ENCODE data around the gene TSPAN15.

TSPAN15 gene

DNA sequence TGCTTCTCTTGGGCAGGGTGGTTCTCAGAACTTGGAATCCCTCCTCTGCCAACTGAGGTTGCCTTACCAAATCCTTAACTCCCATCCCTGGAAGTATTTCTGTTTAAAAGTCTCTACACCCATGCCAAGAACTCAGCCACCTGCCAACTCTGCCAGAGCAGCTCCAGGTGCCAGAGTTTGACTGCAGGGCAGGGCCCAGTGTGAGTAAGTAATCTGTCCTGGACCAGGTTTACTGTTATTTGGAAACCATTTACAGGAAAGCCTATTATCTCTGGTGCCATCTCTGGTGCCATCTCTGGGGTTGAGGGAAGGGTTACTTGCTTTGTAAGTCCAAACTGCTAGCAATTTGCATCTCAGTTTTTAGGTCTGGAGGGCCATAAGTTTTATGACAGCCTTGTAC, 2.5 kb downstream of the TSPAN15 start:
- no peak for DNase-seq (ENCODE audit: extremely low read depth, low read depth)
- H3K4me3 ChIP-seq (replicated peaks; ENCODE audit: low read depth, low read length): no peak overlapping the region
- TF ChIP-seq, protein P1, sequence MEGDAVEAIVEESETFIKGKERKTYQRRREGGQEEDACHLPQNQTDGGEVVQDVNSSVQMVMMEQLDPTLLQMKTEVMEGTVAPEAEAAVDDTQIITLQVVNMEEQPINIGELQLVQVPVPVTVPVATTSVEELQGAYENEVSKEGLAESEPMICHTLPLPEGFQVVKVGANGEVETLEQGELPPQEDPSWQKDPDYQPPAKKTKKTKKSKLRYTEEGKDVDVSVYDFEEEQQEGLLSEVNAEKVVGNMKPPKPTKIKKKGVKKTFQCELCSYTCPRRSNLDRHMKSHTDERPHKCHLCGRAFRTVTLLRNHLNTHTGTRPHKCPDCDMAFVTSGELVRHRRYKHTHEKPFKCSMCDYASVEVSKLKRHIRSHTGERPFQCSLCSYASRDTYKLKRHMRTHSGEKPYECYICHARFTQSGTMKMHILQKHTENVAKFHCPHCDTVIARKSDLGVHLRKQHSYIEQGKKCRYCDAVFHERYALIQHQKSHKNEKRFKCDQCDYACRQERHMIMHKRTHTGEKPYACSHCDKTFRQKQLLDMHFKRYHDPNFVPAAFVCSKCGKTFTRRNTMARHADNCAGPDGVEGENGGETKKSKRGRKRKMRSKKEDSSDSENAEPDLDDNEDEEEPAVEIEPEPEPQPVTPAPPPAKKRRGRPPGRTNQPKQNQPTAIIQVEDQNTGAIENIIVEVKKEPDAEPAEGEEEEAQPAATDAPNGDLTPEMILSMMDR (IDR thresholded peaks at IDR 0.05; ENCODE audit: low read depth, low read length, missing control alignments): no peak

GRCh38 chr10:69455006-69455763, 3.9 kb downstream of the TSPAN15 start:
- TF ChIP-seq, protein P1 (IDR thresholded peaks at IDR 0.05; ENCODE audit: low read depth, low read length, missing control alignments): no peak
- H3K4me3 ChIP-seq (replicated peaks; ENCODE audit: low read depth, low read length): no peak overlapping the region
- DNase-seq (ENCODE audit: extremely low read depth, low read depth): no peak

DNA sequence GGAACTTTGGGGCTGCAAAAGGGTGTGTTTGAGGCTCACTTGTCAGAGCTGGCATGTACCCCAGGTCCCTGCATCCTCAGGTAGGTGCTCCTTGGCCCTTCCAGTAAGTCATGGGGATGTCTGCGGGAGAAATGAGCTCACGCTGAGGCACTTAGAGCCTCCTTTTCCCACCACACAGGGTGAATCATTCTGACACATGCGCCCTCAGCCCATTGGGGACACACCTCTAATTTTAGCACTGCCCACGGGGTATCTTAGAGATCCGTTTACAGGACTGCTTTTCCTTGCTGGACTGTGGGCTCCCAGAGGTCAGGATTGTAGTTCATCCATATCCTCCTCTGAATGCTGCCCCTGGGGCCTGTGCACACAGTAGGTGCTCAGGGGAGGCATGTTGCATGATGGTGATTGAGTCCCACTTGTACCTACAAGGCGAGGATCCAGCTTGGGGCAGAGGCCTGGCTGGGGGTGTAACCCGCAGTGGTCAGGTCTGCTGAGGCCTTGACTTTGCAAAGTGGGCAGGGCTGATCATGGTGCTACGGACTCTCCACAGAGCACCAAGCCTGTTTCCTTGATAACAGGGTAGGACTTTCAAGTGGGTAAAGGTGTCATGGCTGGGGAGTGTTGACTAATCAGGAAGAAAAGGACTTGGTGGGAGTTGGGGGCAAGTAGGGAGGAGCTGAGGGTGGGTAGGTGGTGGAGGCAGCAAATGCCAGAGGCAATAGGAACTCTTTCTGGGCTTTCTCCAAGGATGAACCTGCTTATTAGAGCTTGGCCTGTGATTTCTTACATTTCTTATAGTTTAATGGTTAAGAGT, 5.8 kb downstream of the TSPAN15 start:
- TF ChIP-seq, protein P1 (IDR thresholded peaks at IDR 0.05; ENCODE audit: low read depth, low read length, missing control alignments): no peak
- no peak overlapping the region for H3K4me3 ChIP-seq (replicated peaks; ENCODE audit: low read depth, low read length)
- DNase-seq (ENCODE audit: extremely low read depth, low read depth): no peak

- TF ChIP-seq, protein P1 (IDR thresholded peaks at IDR 0.05; ENCODE audit: low read depth, low read length, missing control alignments): no peak
- no peak for DNase-seq (ENCODE audit: extremely low read depth, low read depth)
- no peak overlapping the region for H3K4me3 ChIP-seq (replicated peaks; ENCODE audit: low read depth, low read length)
Observed at GRCh38 chr10:69457771-69458237, 6.5 kb downstream of the TSPAN15 start.

GRCh38 chr10:69458430-69459100, 7.3 kb downstream of the TSPAN15 start:
- DNase-seq (ENCODE audit: extremely low read depth, low read depth): no peak
- TF ChIP-seq, protein P1 (IDR thresholded peaks at IDR 0.05; ENCODE audit: low read depth, low read length, missing control alignments): no peak
- no peak overlapping the region for H3K4me3 ChIP-seq (replicated peaks; ENCODE audit: low read depth, low read length)

DNA sequence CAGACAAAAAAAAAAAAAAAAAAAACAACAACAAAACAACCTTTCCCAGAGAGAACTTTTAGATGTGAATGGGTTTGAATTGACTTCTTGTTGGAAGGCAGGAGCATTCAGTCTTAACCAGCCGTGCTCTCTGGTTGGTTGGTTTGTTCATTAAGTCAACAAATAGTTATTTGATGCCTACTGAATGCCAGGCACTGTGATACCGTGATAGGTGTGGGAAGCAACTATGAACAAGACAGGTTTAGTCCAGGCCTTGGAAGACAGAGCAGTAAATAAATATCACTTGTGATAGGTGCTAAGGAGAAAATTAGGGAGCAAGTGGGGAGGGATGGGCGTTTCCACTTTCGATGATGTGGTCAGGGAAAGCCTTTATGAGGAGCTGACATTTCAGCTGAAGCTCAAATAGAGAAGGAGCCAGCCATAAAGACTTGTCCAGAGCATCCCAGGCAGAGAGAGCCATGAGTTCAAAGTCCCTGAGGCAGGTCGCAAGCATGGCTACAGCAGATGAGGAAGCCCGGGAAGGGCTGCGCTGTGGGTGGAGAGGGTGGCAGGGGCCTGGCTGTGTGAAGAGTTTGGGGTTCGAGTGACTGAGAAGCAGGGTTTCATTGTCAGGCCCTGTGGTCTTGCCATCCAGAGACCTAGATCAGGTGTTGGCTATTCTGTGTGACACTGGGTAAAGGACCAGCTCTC, 8.0 kb downstream of the TSPAN15 start:
- DNase-seq (ENCODE audit: extremely low read depth, low read depth): no peak
- no peak overlapping the region for H3K4me3 ChIP-seq (replicated peaks; ENCODE audit: low read depth, low read length)
- TF ChIP-seq, protein P1 (IDR thresholded peaks at IDR 0.05; ENCODE audit: low read depth, low read length, missing control alignments): no peak
